ENCODE measurements around the gene CMTM8. TPM values are rescaled to one million over a fixed set of nuclear protein-coding genes. Genes with fewer than 3 reads are reported as not detected.

The CMTM8 gene
- total and polyA plus RNA-seq, 11 donors, result 1.7 to 12.1 (median 3.6) TPM

DNA sequence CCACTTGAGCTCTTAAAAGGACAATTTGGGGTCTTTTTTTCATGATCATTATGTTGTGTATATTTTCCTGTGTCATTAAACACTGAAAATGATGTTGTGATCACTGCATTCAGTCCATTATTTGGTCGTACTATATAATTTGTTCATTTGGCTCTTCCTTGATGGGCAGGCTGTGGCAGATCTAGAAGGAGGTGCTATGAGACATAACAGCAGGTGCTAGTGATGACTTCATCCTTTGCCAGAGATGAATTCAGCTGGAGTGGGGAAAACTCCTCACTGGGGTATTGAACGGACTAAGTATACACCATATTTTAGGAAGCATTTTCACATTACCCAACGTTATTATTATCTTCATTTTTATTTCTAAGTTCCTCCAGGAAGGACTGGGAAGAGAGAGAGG is 165.2 kb downstream of the CMTM8 start:
- Histone ChIP-seq H3K27me3 (no peaks in the 10 kb centered on the region), H3K36me3 (no peaks in the 10 kb centered on the region), H3K4me3 (no peak overlapping the region), H3K9me3 (no peaks in the 10 kb centered on the region), H3K4me1 (peaks cover 0 to 99% (median 24%) of the 10 kb centered on the region in 12 donors), H3K27ac (peak overlapping the region in 1 of 12 donors; percentile 97)
- no peak for TF ChIP-seq POLR2A (IDR thresholded peaks at IDR 0.05)
- TF ChIP-seq, protein P1, sequence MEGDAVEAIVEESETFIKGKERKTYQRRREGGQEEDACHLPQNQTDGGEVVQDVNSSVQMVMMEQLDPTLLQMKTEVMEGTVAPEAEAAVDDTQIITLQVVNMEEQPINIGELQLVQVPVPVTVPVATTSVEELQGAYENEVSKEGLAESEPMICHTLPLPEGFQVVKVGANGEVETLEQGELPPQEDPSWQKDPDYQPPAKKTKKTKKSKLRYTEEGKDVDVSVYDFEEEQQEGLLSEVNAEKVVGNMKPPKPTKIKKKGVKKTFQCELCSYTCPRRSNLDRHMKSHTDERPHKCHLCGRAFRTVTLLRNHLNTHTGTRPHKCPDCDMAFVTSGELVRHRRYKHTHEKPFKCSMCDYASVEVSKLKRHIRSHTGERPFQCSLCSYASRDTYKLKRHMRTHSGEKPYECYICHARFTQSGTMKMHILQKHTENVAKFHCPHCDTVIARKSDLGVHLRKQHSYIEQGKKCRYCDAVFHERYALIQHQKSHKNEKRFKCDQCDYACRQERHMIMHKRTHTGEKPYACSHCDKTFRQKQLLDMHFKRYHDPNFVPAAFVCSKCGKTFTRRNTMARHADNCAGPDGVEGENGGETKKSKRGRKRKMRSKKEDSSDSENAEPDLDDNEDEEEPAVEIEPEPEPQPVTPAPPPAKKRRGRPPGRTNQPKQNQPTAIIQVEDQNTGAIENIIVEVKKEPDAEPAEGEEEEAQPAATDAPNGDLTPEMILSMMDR (IDR thresholded peaks at IDR 0.05), result no peak
- DNase-seq, result no peak
- intact Hi-C loops (cut with DNase I), result loop anchor here in 2 of 10 donors (5.0 to 10.0 kb wide), 3 partner anchors 61 to 226 kb away; no protein-coding TSS in a partner anchor
- 78 to 85% (median 82%) methylated on average over 3 of the region's 3 CpGs for WGBS, 4 donors
- ATAC-seq, result no peak

DNA sequence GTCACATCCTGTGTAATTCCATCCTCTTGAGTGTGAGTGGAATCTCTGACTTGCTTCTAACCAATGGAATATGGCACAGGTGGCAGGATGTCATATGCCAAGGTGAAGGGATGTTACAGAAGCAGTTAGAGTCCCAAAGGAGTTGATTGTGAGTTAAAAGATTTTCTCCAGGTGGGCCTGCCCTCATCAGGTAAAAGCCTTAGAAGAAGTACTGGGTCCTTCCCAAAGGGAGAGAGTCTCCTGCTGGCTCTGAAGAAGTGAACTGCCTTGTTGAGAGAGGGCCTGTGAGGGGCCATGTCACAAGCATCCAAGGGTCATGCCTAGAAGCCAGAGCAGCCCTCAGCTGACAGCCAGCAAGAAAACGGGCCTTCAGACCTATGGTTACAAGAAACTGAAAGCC is 166.2 kb downstream of the CMTM8 start:
- TF ChIP-seq, protein P1 (IDR thresholded peaks at IDR 0.05), result no peak
- TF ChIP-seq POLR2A (IDR thresholded peaks at IDR 0.05), result no peak
- Histone ChIP-seq H3K4me1 (peaks cover 0 to 99% (median 18%) of the 10 kb centered on the region in 12 donors), H3K36me3 (no peaks in the 10 kb centered on the region), H3K4me3 (no peak overlapping the region), H3K9me3 (no peaks in the 10 kb centered on the region), H3K27me3 (no peaks in the 10 kb centered on the region), H3K27ac (peak overlapping the region in 1 of 12 donors; percentile 97)
- DNase-seq, result no peak
- WGBS, 4 donors, result 85 to 100% (median 93%) methylated on average over 1 of the region's 1 CpG
- intact Hi-C loops (cut with DNase I), result loop anchor here in 2 of 10 donors (5.0 to 10.0 kb wide), 3 partner anchors 60 to 227 kb away; no protein-coding TSS in a partner anchor
- no peak for ATAC-seq

- 37 to 60% (median 55%) methylated on average over 2 of the region's 2 CpGs for WGBS, 4 donors
- no peak for ATAC-seq
Measured at GRCh38 chr3:32405155-32405554, 166.7 kb downstream of the CMTM8 start.

DNA sequence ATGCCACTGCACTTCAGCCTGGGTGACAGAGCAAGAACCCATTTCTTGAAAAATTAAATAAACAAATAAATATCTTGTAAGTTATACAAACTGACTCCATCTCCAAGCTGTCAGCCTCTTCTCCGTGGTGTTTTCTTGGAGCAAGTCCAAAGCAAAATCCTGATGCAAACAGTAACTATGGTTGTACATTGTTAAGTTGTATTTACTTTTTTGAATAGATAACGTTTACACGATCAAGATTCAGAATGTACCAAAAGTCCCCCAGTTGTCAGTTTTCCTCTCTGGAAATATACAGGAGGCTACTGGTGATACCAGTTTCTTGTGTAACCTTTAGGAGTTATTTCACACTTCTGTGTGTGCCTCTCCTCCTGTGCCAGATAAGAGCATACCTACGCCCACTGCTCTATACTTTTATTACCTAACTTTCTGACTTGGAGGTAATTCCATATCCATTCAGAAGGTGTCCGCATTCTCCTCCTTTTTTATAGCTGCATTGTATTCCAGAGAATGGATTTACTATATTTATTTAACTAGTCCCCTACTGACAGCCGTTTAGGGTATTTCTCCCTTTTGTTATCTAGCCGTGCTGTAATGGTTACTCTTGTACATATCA is 167.3 kb downstream of the CMTM8 start:
- H3K27ac ChIP-seq, result peak overlapping the region in 1 of 12 donors; percentile 97
- ATAC-seq (no peak), DNase-seq (no peak)
- H3K4me1 ChIP-seq, result peaks cover 0 to 99% (median 14%) of the 10 kb centered on the region in 12 donors
- intact Hi-C loops (cut with DNase I), result loop anchor here in 2 of 10 donors (10.0 kb wide), 2 partner anchors 59 to 159 kb away; no protein-coding TSS in a partner anchor
- no peaks in the 10 kb centered on the region for H3K9me3 ChIP-seq
- H3K27me3 ChIP-seq, result no peaks in the 10 kb centered on the region
- TF ChIP-seq, protein P1 (IDR thresholded peaks at IDR 0.05), result no peak
- 74 to 86% (median 84%) methylated on average over 7 of the region's 7 CpGs for WGBS, 4 donors
- no peak overlapping the region for H3K4me3 ChIP-seq
- H3K36me3 ChIP-seq, result no peaks in the 10 kb centered on the region

More at GRCh38 chr3:32405155-32405554, 166.7 kb downstream of the CMTM8 start:
- Histone ChIP-seq H3K36me3 (no peaks in the 10 kb centered on the region), H3K4me1 (peaks cover 0 to 99% (median 15%) of the 10 kb centered on the region in 12 donors), H3K27me3 (no peaks in the 10 kb centered on the region), H3K9me3 (no peaks in the 10 kb centered on the region), H3K4me3 (no peak overlapping the region), H3K27ac (peak overlapping the region in 1 of 12 donors; percentile 97)
- intact Hi-C loops (cut with DNase I), result loop anchor here in 2 of 10 donors (10.0 kb wide), 2 partner anchors 60 to 160 kb away; no protein-coding TSS in a partner anchor
- TF ChIP-seq, protein P1 (IDR thresholded peaks at IDR 0.05), result no peak
- TF ChIP-seq POLR2A (IDR thresholded peaks at IDR 0.05), result no peak
- no peak for DNase-seq
